GM19043 (cell line): Measurements from ENCODE around the gene GAS7.

Experiments used
- ATAC-seq: cut with Tn5 transposase; IDR thresholded peaks from one replicate; pipeline ENCODE4 v1.9.1; 2021; ENCODE audit warnings: low read depth; ENCODE audit not compliant: unreplicated experiment

Gene GAS7

GRCh38 chr17:9994761-9995160 lies 203.6 kb downstream of the GAS7 start:
- ATAC-seq, result no peak

- no peak for ATAC-seq
Observed at GRCh38 chr17:9991796-9992195, 206.6 kb downstream of the GAS7 start.

GRCh38 chr17:9991351-9991750 lies 207.1 kb downstream of the GAS7 start:
- no peak for ATAC-seq

- no peak for ATAC-seq
Observed at GRCh38 chr17:9987779-9988585, 210.4 kb downstream of the GAS7 start.

- no peak for ATAC-seq
Observed at GRCh38 chr17:9986754-9987382, 211.5 kb downstream of the GAS7 start.

GRCh38 chr17:9985646-9986045 lies 212.8 kb downstream of the GAS7 start:
- ATAC-seq, result no peak

GRCh38 chr17:9984768-9985167 lies 213.6 kb downstream of the GAS7 start:
- ATAC-seq, result no peak

- ATAC-seq, result no peak
Observed at GRCh38 chr17:9982159-9982558, 216.2 kb downstream of the GAS7 start.

- ATAC-seq, result no peak
Observed at GRCh38 chr17:9981344-9981915, 217.0 kb downstream of the GAS7 start.

GRCh38 chr17:9979463-9979995 lies 218.9 kb downstream of the GAS7 start:
- ATAC-seq, result no peak

- ATAC-seq, result no peak
Observed at GRCh38 chr17:9977180-9977575, 221.2 kb downstream of the GAS7 start.

GRCh38 chr17:9976283-9977179 lies 221.9 kb downstream of the GAS7 start:
- ATAC-seq, result no peak

GRCh38 chr17:9974448-9975381 lies 223.7 kb downstream of the GAS7 start:
- ATAC-seq, result no peak

GRCh38 chr17:9973669-9974447 lies 224.5 kb downstream of the GAS7 start:
- ATAC-seq, result no peak

GRCh38 chr17:9971991-9972390 lies 226.4 kb downstream of the GAS7 start:
- ATAC-seq, result no peak

GRCh38 chr17:9969301-9969935 lies 229.0 kb downstream of the GAS7 start:
- no peak for ATAC-seq

GRCh38 chr17:9968881-9969280 lies 229.5 kb downstream of the GAS7 start:
- ATAC-seq, result no peak

- ATAC-seq, result no peak
Observed at GRCh38 chr17:9968008-9968407, 230.4 kb downstream of the GAS7 start.
